HCT116 (cell line): ENCODE results near the gene SERHL2.

Experiments used
- EGR1 ChIP-seq: IDR thresholded peaks from 2 replicates; pipeline ENCODE4 v1.6.1; 2012; ENCODE audit warnings: low read depth
- ELF1 ChIP-seq: IDR thresholded peaks from 2 replicates; pipeline ENCODE4 v1.6.1; 2012; ENCODE audit warnings: low read depth, borderline replicate concordance
- EZH2 ChIP-seq: fragments of 200-600 bp; sonication (generic); IDR thresholded peaks from 2 replicates; pipeline ENCODE4 v1.6.1; 2017; ENCODE audit warnings: antibody characterized with exemption, mixed run types
- EZH2phosphoT487 ChIP-seq: fragments of 200-600 bp; IDR thresholded peaks from 2 replicates; pipeline ENCODE4 v1.6.1; 2018; ENCODE audit warnings: antibody characterized with exemption, borderline replicate concordance
- POLR2A ChIP-seq: IDR thresholded peaks from 2 replicates; pipeline ENCODE4 v1.7.0; 2011; ENCODE audit warnings: borderline replicate concordance; ENCODE audit not compliant: insufficient read depth, insufficient read length; ENCODE audit errors: extremely low read depth
- POLR2AphosphoS5 ChIP-seq: IDR thresholded peaks from 2 replicates; pipeline ENCODE4 v1.6.1; 2011; ENCODE audit warnings: mild to moderate bottlenecking, low read depth, low read length, moderate library complexity
- SIN3A ChIP-seq: IDR thresholded peaks from 2 replicates; pipeline ENCODE4 v1.6.1; 2012; ENCODE audit warnings: low read depth
- SP1 ChIP-seq: IDR thresholded peaks from 2 replicates; pipeline ENCODE4 v1.6.1; 2012; ENCODE audit warnings: low read depth
- SRF ChIP-seq: IDR thresholded peaks from 2 replicates; pipeline ENCODE4 v1.6.1; 2012; ENCODE audit warnings: low read depth
- TCF7L2 ChIP-seq: IDR thresholded peaks from 2 replicates; pipeline ENCODE4 v1.7.0; 2011; ENCODE audit warnings: borderline replicate concordance, inconsistent platforms; ENCODE audit not compliant: insufficient read depth, insufficient read length; ENCODE audit errors: extremely low read depth
- ZNF274 ChIP-seq: fragments of 200-500 bp; sonication (Bioruptor generic); IDR thresholded peaks from 2 replicates; pipeline ENCODE4 v1.6.1; 2014; ENCODE audit warnings: mild to moderate bottlenecking, low read depth, low read length, inconsistent platforms
- TF ChIP-seq, protein P1 (sequence below), 3 experiments: fragments of 200-600 bp in 1 of 3; sonication (generic) in 1 of 3; IDR thresholded peaks in 2 of 3; conservative IDR thresholded peaks in 1 of 3; 2 replicates each; pipeline ENCODE4 v1.5.1; 2012 to 2017; ENCODE audit warnings: low read depth in 2 of 3, low read length in 2 of 3, antibody characterized with exemption in 1 of 3, borderline replicate concordance in 1 of 3, control low read depth in 1 of 3, mild to moderate bottlenecking in 1 of 3, mixed read lengths in 1 of 3, mixed run types in 1 of 3, moderate library complexity in 1 of 3; ENCODE audit not compliant: insufficient read depth in 1 of 3
- TF ChIP-seq, protein P2 (sequence below): IDR thresholded peaks from 2 replicates; pipeline ENCODE4 v1.6.1; 2012
- TF ChIP-seq, protein P3 (sequence below): IDR thresholded peaks from 2 replicates; pipeline ENCODE4 v1.6.1; 2012; ENCODE audit warnings: low read depth

DNA sequence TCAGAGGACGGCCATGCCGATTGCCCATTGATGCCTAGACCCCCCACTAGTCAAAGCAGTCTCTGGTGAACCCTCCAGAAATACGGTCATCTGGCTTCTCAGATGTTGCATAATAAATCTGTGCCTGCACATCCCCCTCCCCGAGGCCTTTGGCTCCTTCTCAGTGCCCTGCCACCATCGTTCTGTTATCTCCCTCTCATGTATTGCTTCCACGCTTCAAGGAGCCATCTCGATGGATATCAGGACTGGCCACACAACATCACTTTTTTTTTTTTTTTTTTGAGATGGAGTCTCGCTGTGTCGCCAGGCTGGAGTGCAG, 32.6 kb upstream of the SERHL2 start:
- TF ChIP-seq EGR1 (no peak), POLR2AphosphoS5 (no peak), POLR2A (no peak), EZH2 (no peak), TCF7L2 (no peak), ZNF274 (no peak), EZH2phosphoT487 (no peak), SRF (no peak), SP1 (no peak), SIN3A (no peak), ELF1 (no peak)
- TF ChIP-seq, protein P1, sequence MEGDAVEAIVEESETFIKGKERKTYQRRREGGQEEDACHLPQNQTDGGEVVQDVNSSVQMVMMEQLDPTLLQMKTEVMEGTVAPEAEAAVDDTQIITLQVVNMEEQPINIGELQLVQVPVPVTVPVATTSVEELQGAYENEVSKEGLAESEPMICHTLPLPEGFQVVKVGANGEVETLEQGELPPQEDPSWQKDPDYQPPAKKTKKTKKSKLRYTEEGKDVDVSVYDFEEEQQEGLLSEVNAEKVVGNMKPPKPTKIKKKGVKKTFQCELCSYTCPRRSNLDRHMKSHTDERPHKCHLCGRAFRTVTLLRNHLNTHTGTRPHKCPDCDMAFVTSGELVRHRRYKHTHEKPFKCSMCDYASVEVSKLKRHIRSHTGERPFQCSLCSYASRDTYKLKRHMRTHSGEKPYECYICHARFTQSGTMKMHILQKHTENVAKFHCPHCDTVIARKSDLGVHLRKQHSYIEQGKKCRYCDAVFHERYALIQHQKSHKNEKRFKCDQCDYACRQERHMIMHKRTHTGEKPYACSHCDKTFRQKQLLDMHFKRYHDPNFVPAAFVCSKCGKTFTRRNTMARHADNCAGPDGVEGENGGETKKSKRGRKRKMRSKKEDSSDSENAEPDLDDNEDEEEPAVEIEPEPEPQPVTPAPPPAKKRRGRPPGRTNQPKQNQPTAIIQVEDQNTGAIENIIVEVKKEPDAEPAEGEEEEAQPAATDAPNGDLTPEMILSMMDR (IDR thresholded peaks at IDR 0.05 in 2 of 3, conservative IDR thresholded peaks at IDR 0.05 in 1 of 3; ENCODE audit: borderline replicate concordance in 1 of 3, insufficient read depth in 1 of 3, low read depth in 2 of 3, low read length in 2 of 3) = no peak
- TF ChIP-seq, protein P2, sequence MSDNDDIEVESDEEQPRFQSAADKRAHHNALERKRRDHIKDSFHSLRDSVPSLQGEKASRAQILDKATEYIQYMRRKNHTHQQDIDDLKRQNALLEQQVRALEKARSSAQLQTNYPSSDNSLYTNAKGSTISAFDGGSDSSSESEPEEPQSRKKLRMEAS = no peak
- TF ChIP-seq, protein P3, sequence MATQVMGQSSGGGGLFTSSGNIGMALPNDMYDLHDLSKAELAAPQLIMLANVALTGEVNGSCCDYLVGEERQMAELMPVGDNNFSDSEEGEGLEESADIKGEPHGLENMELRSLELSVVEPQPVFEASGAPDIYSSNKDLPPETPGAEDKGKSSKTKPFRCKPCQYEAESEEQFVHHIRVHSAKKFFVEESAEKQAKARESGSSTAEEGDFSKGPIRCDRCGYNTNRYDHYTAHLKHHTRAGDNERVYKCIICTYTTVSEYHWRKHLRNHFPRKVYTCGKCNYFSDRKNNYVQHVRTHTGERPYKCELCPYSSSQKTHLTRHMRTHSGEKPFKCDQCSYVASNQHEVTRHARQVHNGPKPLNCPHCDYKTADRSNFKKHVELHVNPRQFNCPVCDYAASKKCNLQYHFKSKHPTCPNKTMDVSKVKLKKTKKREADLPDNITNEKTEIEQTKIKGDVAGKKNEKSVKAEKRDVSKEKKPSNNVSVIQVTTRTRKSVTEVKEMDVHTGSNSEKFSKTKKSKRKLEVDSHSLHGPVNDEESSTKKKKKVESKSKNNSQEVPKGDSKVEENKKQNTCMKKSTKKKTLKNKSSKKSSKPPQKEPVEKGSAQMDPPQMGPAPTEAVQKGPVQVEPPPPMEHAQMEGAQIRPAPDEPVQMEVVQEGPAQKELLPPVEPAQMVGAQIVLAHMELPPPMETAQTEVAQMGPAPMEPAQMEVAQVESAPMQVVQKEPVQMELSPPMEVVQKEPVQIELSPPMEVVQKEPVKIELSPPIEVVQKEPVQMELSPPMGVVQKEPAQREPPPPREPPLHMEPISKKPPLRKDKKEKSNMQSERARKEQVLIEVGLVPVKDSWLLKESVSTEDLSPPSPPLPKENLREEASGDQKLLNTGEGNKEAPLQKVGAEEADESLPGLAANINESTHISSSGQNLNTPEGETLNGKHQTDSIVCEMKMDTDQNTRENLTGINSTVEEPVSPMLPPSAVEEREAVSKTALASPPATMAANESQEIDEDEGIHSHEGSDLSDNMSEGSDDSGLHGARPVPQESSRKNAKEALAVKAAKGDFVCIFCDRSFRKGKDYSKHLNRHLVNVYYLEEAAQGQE = no peak
